Stimulated activated CD8-positive, alpha-beta memory T cell treated with anti-CD3 and anti-CD28 coated beads, Interleukin-15, amount 100 ng/mL, for 1 hour (primary cell): Measurements from ENCODE around the gene UBQLN3.

Experiments used
- DNase-seq: peaks from one replicate; pipeline ENCODE4 v3.0.0-alpha.2; 2020; ENCODE audit warnings: low read depth

Gene UBQLN3

DNA sequence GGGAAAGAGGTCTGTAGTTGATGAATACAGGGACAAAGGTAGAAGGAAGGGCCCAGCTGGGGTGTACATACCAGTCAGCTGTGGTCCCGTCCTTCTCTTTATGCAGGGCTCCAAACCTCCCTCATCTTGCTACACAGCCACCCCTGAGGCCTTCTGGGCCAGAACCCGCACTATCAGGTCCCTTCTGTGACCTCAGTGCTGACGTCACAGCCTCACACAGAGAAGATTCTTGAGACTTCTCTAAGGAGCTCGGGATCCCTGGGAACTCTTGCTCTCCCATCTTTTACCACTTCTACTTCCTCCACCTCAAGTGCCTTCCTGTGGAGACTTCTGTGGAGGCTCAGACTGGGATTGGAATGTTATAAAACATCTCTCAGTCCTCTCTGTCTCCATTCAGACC, at the start of gene UBQLN3:
UBQLN3 (minus strand) TSS at position 155 of the 400 bp plus-strand sequence. CDS start 399 bp downstream, outside the sequence.
- DNase-seq, result no peak

DNA sequence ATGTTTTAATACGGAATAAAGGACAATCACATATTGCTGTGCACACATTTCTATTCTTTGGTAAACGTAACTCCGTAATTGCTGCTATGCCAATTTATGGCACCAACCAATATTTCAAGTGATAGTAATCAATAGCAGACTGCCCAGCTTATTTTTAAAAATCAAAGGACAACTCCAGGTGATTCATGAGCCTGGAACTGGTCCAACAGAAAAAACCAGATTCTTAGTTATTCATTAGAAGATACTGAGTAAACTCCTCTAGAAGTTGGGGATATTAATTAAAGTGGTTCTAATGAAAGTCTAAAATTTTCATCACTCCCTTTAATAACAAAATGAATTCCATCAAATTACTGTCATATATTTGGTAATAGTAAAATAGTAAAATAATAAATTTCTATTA, 48.0 kb upstream of the UBQLN3 start:
- no peak for DNase-seq

DNA sequence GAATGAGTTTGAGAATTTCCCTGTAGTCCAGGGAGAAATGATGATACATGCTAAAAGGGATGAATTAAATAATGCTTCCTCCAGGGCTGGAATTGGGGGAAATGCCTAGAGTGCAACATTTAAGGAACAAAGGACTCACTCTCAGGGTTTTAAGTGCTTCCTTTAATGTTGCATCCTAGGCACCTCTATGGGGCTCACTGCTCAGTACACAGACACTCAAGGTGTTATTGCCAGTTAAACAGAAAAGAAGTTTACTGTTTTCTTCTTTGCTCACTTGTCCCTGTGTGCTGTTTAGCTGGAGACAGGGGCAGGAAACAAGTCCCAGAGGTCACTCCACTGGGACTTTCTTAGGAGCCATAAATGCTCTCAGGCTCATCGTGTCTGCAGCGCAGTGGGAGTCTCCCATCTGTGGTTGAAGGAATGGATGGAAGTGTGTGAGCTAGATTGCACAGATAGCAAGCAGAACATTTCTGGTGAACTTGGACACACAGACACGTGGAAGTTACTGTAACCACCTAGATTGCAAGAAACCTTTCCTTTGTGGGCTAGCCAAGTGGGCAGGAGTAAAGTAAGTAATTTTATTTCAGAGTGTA, 46.9 kb upstream of the UBQLN3 start:
- no peak for DNase-seq

DNA sequence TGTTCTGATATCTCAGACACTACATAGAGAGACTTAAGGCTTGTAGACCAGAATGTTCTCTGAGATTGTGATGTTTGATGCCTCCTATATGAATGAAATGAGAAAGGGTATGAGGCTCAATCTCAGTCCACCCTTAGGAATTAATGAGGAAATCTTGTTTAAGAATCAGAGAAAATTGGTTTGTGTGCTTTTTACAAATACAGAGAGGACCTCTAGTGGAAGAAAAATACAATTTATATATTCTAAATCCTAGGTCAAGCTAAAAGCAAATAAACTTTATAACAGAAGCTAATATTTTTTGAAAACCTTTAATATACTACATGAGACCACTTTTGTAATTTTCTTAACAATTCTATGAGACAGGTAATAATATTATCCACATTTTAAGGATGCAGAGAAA, 43.6 kb upstream of the UBQLN3 start:
- DNase-seq, result no peak

DNA sequence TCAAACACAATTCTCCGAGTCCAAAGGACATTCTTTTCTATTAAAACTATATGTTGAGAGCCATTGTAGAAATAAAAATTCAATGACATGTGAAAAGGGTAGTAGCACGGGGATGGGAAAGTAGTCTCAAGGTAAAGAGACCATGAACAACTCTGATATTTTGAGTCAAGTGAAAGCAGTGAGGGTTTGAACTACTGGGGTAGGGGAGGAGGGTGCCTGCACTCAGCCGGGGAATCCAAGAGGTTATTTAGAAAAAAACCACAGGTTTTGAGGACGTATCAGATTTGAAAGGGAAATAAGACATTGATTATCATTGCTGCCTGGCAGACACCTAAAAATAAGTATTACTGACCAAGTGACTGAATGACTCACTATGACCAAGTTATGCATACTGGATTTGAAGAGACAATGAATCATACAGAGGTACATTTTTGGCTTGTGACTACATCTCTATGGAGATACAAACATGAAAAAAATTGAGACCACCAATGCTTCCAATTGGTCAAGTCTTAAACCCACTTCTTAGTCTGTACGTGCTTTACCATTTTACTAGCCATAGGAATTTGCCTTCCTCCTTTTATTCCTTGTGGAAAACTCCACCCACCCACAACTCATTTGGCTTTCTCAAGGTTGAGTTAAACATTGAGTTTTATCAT, 40.8 kb upstream of the UBQLN3 start:
- no peak for DNase-seq

DNA sequence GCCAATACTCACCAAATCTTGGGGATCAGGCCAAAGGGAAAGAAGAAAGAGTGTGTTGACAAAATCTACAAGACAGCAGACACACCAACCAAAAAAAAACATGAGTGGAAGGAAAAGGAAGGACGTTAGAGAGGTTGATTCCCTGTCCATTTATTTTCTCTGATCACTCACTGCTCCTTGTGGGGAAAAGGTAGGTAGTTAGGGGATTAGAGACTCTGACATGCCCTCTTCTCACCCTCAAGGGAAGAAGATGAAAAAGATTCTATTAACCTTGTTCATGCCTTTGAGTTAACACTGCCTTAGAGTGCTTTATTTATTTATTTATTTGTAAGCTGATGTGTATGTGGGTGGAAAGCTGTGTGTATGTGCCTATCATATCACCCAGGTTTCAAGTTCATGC, 38.7 kb upstream of the UBQLN3 start, which contains the start of gene OR52H1:
OR52H1 (minus strand) TSS at position 101 of the 400 bp plus-strand sequence. CDS start 3,035 bp downstream, outside the sequence.
- DNase-seq, result no peak

DNA sequence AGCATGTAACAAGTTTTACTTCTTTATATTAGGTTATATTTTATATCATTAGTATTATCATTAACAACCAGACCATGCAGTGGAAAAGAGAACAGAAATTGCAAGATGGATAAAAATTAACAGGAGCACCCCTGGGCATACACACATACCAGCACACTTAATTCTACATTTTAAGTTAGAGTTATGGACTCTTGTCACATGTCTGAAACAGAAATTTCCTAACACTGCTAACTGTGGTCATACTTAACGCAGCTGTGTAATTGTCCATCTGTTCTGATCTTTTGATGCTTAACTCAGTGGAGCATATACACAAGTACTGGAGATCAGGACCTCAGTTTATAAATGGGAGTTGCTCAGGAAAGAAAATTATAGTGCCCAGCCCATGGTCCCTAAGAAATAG, 38.2 kb upstream of the UBQLN3 start:
- DNase-seq, result no peak

DNA sequence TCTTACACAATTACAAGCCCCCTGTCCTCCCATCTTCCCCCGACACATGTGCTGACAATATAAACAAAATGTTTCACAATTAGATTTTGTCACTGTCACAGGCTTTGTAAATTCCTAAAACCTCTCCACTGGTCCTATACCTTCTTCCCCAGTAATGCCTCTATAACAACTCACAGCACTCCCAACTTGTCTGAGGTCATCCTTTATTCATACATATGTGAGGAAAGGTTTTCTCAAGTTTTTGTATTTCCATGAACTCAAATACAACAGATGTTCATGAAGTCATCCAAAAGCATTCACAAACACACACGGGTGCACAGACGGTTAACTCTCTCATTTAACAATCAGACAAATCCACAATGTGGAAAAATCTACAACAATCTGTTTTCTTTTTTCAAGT, 36.7 kb upstream of the UBQLN3 start:
- no peak for DNase-seq

DNA sequence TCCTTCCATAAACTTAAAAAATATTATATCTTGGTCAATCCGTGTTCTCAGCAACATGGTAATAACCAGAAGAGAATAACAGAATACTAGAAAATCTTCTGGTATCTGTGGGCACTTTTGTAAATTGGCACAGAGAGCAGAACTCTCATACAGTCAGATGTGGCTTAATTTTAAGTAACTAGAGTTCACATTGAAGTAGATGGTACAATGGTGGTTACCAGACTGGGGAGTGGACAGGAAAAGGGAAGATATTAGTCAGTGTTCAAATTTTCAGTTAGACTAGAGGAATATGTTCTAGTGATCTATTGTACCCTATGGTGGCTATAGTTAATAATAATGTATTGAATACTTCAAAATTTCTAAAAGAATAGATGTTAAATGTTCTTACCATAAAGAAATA, 31.7 kb upstream of the UBQLN3 start:
- no peak for DNase-seq

DNA sequence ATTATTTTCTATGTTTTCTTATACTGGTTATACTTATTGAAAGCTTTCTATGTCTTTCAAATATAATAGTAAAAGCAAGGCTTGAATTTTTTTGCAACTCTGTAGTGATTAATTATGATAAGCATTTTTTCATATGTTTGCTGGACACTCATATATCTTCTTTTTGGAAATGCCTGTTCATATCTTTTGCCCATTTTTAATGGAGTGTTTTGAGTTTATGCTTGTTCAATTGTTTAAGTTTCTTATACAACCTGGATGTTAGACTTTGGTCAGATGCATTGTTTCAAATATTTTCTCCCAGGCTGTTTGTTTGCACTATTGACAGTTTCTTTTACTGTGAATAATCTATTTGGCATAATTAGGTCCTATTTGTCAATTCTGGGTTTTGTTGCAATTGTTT, 26.7 kb upstream of the UBQLN3 start:
- no peak for DNase-seq

DNA sequence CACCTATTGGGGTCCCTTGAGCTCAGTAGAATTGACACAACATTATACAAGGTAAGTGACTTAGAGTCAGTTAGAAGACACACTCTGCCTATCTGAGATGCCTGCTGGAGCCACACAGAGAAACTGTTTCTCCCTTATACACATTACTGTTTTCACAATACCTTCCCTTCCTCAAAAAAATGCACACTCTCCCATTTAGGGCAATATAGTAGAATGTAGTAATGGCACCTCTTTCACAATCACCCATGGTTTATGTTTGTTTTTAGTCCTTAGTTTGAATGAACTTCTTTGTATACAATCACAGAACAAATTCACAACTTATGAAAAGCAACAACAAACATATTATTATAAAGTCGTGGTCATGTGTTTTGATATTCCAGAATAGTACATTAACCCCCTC, 24.3 kb upstream of the UBQLN3 start:
- DNase-seq, result no peak

DNA sequence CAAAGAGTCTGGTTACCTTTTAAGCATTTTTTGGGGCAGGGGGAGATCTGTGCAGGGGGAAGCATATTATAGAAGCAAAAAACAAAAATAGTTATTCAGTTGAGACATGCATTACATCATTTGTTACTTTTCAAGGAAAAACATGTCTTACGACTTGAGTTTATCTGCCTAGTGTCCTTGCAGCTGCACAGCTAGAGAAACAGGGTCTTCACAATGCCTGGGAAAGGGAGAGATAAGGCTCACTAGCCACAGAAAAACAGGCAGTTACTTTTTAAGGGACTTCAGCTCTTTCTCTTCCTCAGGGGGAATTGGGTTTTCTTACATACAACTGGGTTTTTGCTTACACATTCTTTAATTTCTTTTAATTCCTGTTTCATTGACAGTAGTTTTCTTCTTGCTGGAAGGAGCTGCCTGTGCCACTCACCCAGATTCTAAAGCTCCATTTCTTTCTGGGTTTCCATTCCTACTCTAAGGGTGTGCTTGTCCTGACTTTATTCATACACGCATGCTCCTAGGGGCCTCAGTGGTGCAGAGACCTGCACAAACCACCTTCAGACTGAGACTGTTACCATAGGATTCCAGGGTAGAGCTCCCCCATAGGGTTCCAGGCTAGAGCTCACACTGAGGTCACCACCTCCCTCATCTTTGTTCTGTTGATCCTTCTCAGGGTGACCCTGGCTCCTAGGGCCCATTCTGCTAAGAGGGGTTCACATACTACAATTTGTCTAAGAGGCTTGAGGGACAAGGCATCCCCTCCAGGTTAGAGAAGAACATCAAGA, 21.5 kb upstream of the UBQLN3 start:
- no peak for DNase-seq

DNA sequence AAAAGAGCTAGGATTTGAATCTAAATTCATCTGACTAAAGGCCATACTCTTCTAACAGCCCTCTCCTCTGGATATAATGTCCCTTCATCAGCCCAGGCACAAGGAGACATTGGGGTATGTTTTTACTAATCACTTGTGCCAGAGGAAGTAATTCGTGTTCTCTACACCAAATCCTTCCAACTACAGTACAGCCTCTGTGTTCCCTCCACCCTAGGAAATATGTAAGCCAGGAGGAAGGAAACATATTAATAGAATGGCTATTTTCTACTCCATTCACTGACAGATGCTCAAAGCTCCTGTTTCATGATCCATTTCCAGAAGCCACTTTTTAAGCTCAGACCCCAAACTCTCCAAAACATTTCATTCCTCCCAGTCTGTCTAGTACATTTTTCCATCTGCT, 18.7 kb upstream of the UBQLN3 start:
- no peak for DNase-seq

DNA sequence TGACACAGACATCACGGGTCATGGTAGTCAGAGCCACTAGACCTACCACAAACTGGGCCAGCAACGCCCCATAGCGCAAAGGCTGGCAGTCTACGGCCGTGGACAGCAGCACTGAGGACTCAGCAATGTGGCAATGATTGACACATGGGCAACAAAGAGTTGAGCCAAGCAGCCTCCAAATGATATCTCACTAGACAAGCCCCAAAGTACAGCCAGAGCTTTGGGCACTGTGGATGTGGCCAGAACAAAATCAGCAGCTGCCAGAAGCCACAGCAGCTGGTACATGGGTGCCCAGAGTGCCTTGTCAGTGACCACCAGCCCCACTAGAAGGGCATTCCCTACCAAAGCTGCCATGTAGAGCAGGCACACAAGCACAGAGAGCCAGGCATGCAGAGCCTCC, 18.0 kb upstream of the UBQLN3 start:
- DNase-seq, result no peak

DNA sequence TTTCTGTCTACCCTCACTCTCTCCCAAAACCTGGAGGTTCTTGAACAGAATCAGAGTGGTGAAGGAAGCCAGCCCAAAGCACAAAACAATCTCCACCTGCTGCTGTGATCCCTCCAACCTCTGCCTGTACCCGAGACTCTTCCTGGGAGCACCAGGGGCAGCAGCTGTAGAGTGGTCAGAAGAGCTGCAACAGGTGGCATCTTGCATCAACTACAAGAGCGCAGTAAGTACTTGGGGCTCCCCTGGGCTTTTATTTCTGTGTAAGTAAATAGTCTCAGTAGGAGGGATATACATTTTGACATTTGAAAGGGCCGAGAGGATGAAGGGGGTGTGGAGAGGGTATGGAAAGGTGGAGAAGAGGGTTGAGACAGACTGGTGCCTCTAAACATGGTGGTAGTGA, 15.0 kb upstream of the UBQLN3 start:
- no peak for DNase-seq

DNA sequence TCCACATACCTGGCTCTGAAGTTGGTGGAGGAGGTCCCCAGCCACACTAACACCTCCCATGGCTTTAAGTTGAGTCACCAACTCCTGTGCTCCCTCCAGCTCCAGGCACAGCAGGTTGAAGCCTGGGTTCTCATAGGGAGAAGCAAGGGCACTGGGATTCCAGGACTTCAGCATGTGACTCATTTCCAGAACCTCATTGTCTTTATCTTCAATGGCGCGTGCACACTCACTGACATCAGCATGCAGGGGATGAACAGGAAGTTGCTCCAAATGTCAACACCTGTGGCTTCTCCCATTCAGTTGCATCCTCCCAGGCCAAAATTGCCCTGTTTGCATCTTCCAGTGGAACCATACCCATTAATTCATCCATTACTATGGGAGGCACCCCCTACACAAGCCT, 12.6 kb upstream of the UBQLN3 start:
- DNase-seq, result no peak

DNA sequence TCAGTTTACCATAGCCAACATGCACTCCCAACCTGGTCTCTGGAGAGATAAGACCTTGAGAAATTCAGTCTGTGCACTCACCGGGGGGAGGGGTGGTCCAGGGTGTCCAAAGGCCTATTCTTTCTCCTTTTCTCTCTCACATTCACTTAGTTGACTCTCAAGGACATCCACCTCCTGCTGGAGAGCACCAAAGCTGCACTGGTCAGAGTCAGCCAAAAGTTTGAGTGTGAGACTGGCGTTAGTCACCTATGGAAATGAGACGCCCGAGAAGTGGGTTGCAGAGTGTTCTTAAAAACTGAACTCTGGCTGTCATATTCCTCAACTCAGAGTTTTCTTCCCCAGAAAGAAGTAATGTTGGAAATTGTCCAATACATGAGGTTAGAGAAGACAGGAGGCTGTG, 11.8 kb upstream of the UBQLN3 start:
- DNase-seq, result no peak

DNA sequence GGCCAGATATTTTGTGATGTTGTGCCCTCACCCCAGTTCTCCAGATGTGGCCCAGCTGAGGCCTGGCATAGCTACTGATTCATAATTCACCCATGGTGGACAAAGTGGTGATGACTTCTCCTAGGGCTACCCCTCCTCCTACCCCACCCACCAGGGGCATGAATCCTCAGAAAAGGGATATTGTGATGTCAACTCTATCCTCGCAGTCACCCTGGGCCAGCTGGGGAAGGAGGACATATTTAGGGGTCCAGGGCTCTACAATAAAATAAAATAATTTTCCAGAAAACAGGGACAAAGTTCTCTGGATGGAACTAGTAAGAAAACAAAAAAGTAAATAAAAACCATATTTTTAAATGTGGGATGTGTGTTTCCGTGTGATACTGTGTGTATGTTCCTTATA, 6.8 kb upstream of the UBQLN3 start, which contains the start of gene UBQLNL:
UBQLNL (minus strand) TSS at position 101 of the 400 bp plus-strand sequence. CDS start 258 bp downstream, outside the sequence.
- no peak for DNase-seq

DNA sequence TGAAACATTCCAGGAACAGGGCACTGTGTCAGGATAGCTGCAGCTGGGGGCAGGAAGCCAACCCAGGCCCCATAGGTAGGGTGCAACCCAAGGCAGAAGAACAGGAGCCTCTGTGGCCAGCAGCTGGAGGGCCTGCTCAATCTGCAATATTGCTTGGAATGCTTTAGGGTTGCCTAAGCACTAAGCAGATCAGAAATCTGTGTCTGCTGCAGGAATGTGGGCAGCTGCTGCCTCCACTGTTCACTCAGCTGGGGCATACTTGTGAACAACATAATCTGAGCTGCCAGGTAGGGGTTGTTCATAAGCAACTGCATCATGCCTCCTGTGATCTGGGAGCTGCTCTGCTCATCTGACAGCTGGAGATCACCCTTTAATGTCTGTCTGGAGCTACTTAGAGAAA, 5.1 kb upstream of the UBQLN3 start:
- no peak for DNase-seq

DNA sequence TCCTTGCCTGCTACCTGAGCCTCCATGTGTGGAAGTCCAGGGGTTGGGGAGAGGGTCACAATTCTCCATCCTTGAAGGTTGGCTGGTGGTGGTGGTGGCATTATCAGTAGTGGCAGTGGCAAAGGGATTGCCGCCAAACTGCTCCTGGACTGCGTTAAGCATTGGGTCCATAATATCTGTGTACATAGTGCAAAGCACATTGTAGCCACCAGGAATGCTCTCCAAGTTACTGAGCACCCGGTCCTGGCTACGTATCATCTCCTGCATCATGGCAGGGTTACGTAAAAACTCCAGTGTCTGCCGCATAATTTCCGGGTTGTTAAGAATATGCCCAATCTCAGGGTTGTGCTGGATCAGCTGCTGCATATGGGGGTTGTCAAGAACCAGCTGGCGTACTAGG, 1.2 kb downstream of the UBQLN3 start:
- no peak for DNase-seq

DNA sequence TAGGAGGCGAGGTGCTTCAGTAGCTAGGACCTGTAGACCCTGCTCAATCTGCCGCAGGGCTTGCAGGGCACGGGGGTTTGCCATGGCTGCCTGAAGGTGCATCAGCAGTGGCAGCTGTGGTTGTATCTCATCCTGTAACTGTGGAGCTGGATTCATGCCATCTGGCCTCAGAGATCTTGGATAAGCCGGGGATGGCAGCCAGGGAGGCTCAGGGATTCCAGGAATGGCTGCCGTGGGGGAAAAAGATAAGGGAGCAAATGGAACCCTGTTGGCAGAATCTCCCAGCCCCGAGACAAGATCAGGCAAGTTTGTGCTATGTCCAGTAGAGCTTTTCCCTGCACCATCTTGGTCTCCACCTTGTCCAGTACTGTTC, 1.8 kb downstream of the UBQLN3 start:
- no peak for DNase-seq

DNA sequence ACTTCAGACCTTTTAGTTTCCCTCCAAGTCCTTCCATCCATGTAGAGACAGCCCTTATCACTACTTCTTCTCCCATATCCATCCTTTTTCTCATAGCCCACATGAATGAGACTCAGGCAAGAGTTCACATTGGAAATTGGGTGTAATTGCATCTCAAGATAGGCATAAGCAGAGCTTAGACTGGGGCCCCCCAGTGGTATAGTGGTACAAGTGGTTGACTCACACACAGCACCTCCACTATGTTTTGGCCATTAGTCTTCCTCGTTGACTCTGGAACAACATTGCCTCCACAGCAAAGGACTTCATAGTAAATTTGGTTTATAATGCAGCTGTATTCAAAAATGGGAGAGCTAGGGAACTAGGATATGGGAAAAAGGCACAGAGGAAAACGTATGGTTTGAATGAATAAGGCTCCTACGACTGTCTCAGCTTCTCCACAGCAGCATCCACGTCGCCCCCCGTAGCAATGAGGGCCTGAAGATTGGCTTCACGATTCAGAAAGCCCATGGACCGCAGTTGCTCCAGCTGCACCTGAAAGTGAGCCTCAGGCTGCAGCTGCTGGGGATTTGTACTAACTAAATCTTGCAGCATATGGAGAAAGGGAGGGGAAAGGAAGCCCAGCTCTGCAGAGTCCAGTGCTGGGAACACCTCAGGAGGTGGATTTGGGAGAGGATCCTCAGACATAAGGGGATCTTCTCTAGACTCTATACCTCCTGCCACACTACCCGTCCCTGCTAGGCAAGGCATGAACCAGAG, 2.4 kb downstream of the UBQLN3 start:
- DNase-seq, result no peak
